Endothelial cell of umbilical vein (primary cell): ENCODE measurements around the gene SAPCD2. TPM values are rescaled to one million over a fixed set of nuclear protein-coding genes. Genes with fewer than 3 reads are reported as not detected.

Experiments
- BruUV-seq: library from RNA; stranded (reverse); fragments of 400-500 nt; replicated peaks from 2 replicates; lab custom pipeline; 2021; lab: Mats Ljungman, UMichigan
- CTCF ChIA-PET: fragments of 300-600, 350-600 bp; sonication (Branson Sonifier 250); formaldehyde crosslinking; loops from one replicate; lab custom pipeline; 2021; ENCODE audit warnings: antibody characterized with exemption, inconsistent platforms; lab: Charles Lee
- POLR2A ChIA-PET: fragments of 300-600, 350-600 bp; sonication (Branson Sonifier 250); formaldehyde crosslinking; loops from one replicate; lab custom pipeline; 2021; ENCODE audit warnings: antibody characterized with exemption, inconsistent platforms; lab: Charles Lee
- DNase-seq: peaks from one replicate; pipeline ENCODE4 v3.0.0-alpha.2; 2011; ENCODE audit warnings: low read depth, low spot score
- FAIRE-seq: peaks from 2 replicates; lab custom pipeline; 2011; peaks lifted over from hg19 to GRCh38; lab: Jason Lieb, UNC
- H2AFZ ChIP-seq: 2 replicates; pipeline ENCODE4 v1.6.0; 2012; ENCODE audit warnings: low read depth, low read length, control low read depth, inconsistent platforms
- H3K27ac ChIP-seq: 2 replicates; pipeline ENCODE4 v1.5.1; 2011; ENCODE audit warnings: low read depth, mild to moderate bottlenecking, control low read depth, low read length, moderate library complexity; ENCODE audit not compliant: insufficient read depth
- H3K27me3 ChIP-seq, 2 experiments: 2 replicates each; pipeline versions ENCODE4 v1.6.0 to v1.6.1; 2011; ENCODE audit warnings: low read length in 2 of 2, mixed read lengths in 1 of 2; ENCODE audit not compliant: control insufficient read depth in 2 of 2, insufficient read depth in 2 of 2
- H3K36me3 ChIP-seq, 2 experiments: 2 replicates in 1 of 2; 3 replicates in 1 of 2; pipeline ENCODE4 v1.5.1; 2011; ENCODE audit warnings: low read length in 2 of 2, mild to moderate bottlenecking in 1 of 2, moderate library complexity in 1 of 2; ENCODE audit not compliant: control insufficient read depth in 2 of 2, insufficient read depth in 2 of 2; ENCODE audit errors: extremely low read depth in 1 of 2
- H3K4me1 ChIP-seq: 3 replicates; pipeline ENCODE4 v1.5.1; 2011; ENCODE audit warnings: mild to moderate bottlenecking, low read length; ENCODE audit not compliant: control insufficient read depth, insufficient read depth; ENCODE audit errors: extremely low read depth
- H3K4me2 ChIP-seq: 2 replicates; pipeline ENCODE4 v1.6.1; 2011; ENCODE audit warnings: low read length, control low read depth, mixed read lengths; ENCODE audit not compliant: insufficient read depth
- H3K4me3 ChIP-seq, 3 experiments: fragments of 200-600 bp in 1 of 3; sonication (generic), shearing (Covaris generic) in 1 of 3; replicated peaks in 1 of 3; 2 replicates each; pipeline ENCODE4 v1.5.1; 2011 to 2016; ENCODE audit warnings: control low read depth in 3 of 3, low read length in 3 of 3, mild to moderate bottlenecking in 2 of 3, inconsistent platforms in 1 of 3, low read depth in 1 of 3, moderate library complexity in 1 of 3; ENCODE audit not compliant: insufficient read depth in 1 of 3
- H3K79me2 ChIP-seq: 2 replicates; pipeline ENCODE4 v1.6.0; 2012; ENCODE audit warnings: low read length, inconsistent platforms; ENCODE audit not compliant: control insufficient read depth, insufficient read depth
- H3K9ac ChIP-seq: replicated peaks from 2 replicates; pipeline ENCODE3; 2011; ENCODE audit warnings: low read length, control low read depth; ENCODE audit not compliant: insufficient read depth; ENCODE audit errors: extremely low read depth
- H3K9me1 ChIP-seq: replicated peaks from 3 replicates; pipeline ENCODE4 v1.6.0; 2011; ENCODE audit warnings: mild to moderate bottlenecking, low read length; ENCODE audit not compliant: control insufficient read depth, insufficient read depth; ENCODE audit errors: extremely low read depth
- H3K9me3 ChIP-seq: replicated peaks from 2 replicates; pipeline ENCODE4 v1.5.1; 2012; ENCODE audit warnings: low read length, inconsistent platforms; ENCODE audit not compliant: control insufficient read depth, insufficient read depth
- H4K20me1 ChIP-seq: replicated peaks from 2 replicates; pipeline ENCODE3; 2011; ENCODE audit warnings: mild to moderate bottlenecking, low read length; ENCODE audit not compliant: control insufficient read depth, insufficient read depth; ENCODE audit errors: extremely low read depth
- CTCF ChIP-seq, 2 donors: IDR thresholded peaks; 1 replicate in 1 of 2; 2 replicates in 1 of 2; pipeline ENCODE4 v1.5.1; 2011; ENCODE audit warnings: low read length in 2 of 2, mild to moderate bottlenecking in 2 of 2, moderate library complexity in 2 of 2, control low read depth in 1 of 2, inconsistent platforms in 1 of 2, low read depth in 1 of 2; ENCODE audit not compliant: insufficient read depth in 1 of 2; ENCODE audit errors: extremely low read depth in 1 of 2
- EZH2 ChIP-seq: IDR thresholded peaks from 2 replicates; pipeline ENCODE4 v1.6.1; 2012; ENCODE audit warnings: borderline replicate concordance, low read depth, mild to moderate bottlenecking, moderate library complexity, low read length, inconsistent platforms; ENCODE audit not compliant: severe bottlenecking
- FOS ChIP-seq: IDR thresholded peaks from 2 replicates; pipeline ENCODE4 v1.6.1; 2011; ENCODE audit warnings: mild to moderate bottlenecking, low read length, moderate library complexity, borderline replicate concordance; ENCODE audit not compliant: insufficient read depth
- GATA2 ChIP-seq: IDR thresholded peaks from 2 replicates; pipeline ENCODE4 v1.7.0; 2011; ENCODE audit warnings: low read depth, mild to moderate bottlenecking, moderate library complexity, mixed read lengths, low read length; ENCODE audit not compliant: insufficient read length, insufficient read depth
- JUN ChIP-seq: IDR thresholded peaks from 2 replicates; pipeline ENCODE4 v1.6.1; 2011; ENCODE audit warnings: borderline replicate concordance, low read depth; ENCODE audit not compliant: insufficient read length, insufficient read depth
- MAX ChIP-seq: IDR thresholded peaks from 2 replicates; pipeline ENCODE4 v1.6.1; 2011; ENCODE audit not compliant: insufficient read depth, insufficient read length
- MYC ChIP-seq: IDR thresholded peaks from one replicate; pipeline ENCODE4 v1.6.1; 2011; ENCODE audit warnings: mild to moderate bottlenecking, low read depth, low read length
- POLR2A ChIP-seq: IDR thresholded peaks from 2 replicates; pipeline ENCODE4 v1.6.1; 2012; ENCODE audit warnings: low read depth, mild to moderate bottlenecking, control low read depth, low read length
- POLR2AphosphoS5 ChIP-seq: IDR thresholded peaks from 2 replicates; pipeline ENCODE4 v1.6.1; 2012; ENCODE audit warnings: low read depth, mild to moderate bottlenecking, control low read depth, low read length, moderate library complexity; ENCODE audit not compliant: insufficient read depth
- dilution Hi-C: fragments of 300-500 bp; cut with MboI; formaldehyde crosslinking; loops from one replicate; pipeline ENCODE4 v1.15.0; 2019; ENCODE audit warnings: low sequenced_read_pairs; ENCODE audit not compliant: extremely low pct_ligation_motif_present
- intact Hi-C: fragments of 100-400 bp; cut with micrococcal nuclease; formaldehyde crosslinking; loops from one replicate; pipeline ENCODE4 v1.10.0; 2022
- polyA plus RNA-seq, 4 experiments: library from polyadenylated mRNA; depleted of rRNA in 3 of 4; stranded (reverse) in 3 of 4; unstranded in 1 of 4; fragments of >200 nt; gene quantifications; 2 replicates each; pipeline versions ENCODE4 v1.2.1 to v1.2.3, GENCODE V29; 2011 to 2012; ENCODE audit warnings: missing spikeins in 1 of 4
- total RNA-seq: library from RNA; stranded (reverse); gene quantifications from 2 replicates; pipeline ENCODE4 v1.2.3, GENCODE V29; 2021

SAPCD2 gene
- total and polyA plus RNA-seq, 2 donors (not counting 3 experiments of a cell fraction or from before 2014, with no cell fraction given) = 11.5 to 27.8 TPM

- Histone ChIP-seq H3K9ac (no peak overlapping the region), H4K20me1 (no peaks in the 10 kb centered on the region), H3K36me3 (peaks cover 0 to 7% of the 10 kb centered on the region in 2 experiments), H3K4me2 (peak overlapping the region; percentile 56), H3K27ac (no peak overlapping the region), H3K79me2 (peaks cover 33% of the 10 kb centered on the region), H3K27me3 (no peaks in the 10 kb centered on the region), H2AFZ (no peak overlapping the region), H3K4me1 (peaks cover 41% of the 10 kb centered on the region), H3K9me1 (no peaks in the 10 kb centered on the region), H3K4me3 (peak overlapping the region; percentile 28 to 54 (median 44)), H3K9me3 (no peaks in the 10 kb centered on the region)
- intact Hi-C loops (loop anchor here (2.0 kb wide), 1 partner anchor 16 kb away; the partner anchor contains the start of gene ABCA2), dilution Hi-C loops (no loop called here)
- POLR2A ChIA-PET = no interaction called here
- DNase-seq = peak; percentile 31
- CTCF ChIA-PET = interaction anchor here (0.5 to 5.2 kb wide), 7 partner anchors 9 to 258 kb away, joined by 3 to 58 read pairs (median 4); no protein-coding TSS in a partner anchor
- no TSS peak for BruUV-seq
- TF ChIP-seq CTCF (IDR thresholded peaks at IDR 0.05; ENCODE audit: extremely low read depth in 1 of 2, insufficient read depth in 1 of 2, low read depth in 1 of 2, low read length in 2 of 2) = no peak
- no peak for TF ChIP-seq POLR2A
- no peak for TF ChIP-seq GATA2
- TF ChIP-seq EZH2 = no peak
- TF ChIP-seq MAX = no peak
- TF ChIP-seq POLR2AphosphoS5 = no peak
- TF ChIP-seq FOS = no peak
- TF ChIP-seq MYC = no peak
- no peak for TF ChIP-seq JUN
- peak; percentile 38 for FAIRE-seq
Observed at GRCh38 chr9:137044502-137045177, 25.7 kb downstream of the SAPCD2 start.
